ENCODE results near the gene PURA. TPM values are rescaled to one million over a fixed set of nuclear protein-coding genes. Genes with fewer than 3 reads are reported as not detected.

Gene PURA
- total RNA-seq, 1 donor, result 29.7 TPM

DNA sequence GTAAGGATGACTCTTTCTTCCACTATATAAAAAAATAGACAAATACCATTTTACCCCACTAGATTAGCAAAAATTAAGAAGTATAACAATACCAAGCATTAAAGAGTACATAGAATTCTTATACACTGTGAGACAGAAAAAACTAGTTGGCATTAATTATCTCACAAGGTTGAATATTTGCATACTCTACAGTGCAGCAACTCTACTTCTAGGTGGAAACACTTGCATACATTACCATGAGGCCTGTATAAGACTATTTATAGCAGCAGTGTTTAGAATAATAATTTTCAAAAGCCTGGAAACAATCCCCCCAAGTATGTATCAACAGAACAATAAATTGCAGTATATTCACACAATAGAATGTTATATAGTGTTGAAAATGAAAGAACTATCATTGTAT, 19.0 kb upstream of the PURA start:
- TF ChIP-seq, protein P1, sequence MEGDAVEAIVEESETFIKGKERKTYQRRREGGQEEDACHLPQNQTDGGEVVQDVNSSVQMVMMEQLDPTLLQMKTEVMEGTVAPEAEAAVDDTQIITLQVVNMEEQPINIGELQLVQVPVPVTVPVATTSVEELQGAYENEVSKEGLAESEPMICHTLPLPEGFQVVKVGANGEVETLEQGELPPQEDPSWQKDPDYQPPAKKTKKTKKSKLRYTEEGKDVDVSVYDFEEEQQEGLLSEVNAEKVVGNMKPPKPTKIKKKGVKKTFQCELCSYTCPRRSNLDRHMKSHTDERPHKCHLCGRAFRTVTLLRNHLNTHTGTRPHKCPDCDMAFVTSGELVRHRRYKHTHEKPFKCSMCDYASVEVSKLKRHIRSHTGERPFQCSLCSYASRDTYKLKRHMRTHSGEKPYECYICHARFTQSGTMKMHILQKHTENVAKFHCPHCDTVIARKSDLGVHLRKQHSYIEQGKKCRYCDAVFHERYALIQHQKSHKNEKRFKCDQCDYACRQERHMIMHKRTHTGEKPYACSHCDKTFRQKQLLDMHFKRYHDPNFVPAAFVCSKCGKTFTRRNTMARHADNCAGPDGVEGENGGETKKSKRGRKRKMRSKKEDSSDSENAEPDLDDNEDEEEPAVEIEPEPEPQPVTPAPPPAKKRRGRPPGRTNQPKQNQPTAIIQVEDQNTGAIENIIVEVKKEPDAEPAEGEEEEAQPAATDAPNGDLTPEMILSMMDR (IDR thresholded peaks at IDR 0.05; ENCODE audit: extremely low read depth, low read depth, low read length), result no peak
- Histone ChIP-seq H3K4me3 (ENCODE audit: insufficient read depth, low read length) (no peak overlapping the region), H3K27ac (ENCODE audit: low read depth, low read length) (no peak overlapping the region), H3K4me1 (ENCODE audit: insufficient read depth, low read length) (no peaks in the 10 kb centered on the region), H3K27me3 (ENCODE audit: insufficient read depth, low read length) (peaks cover 6% of the 10 kb centered on the region), H3K79me2 (ENCODE audit: insufficient read depth, low read length) (no peaks in the 10 kb centered on the region), H4K20me1 (ENCODE audit: insufficient read depth, low read length) (no peaks in the 10 kb centered on the region), H3K36me3 (ENCODE audit: insufficient read depth, low read length) (no peaks in the 10 kb centered on the region), H3K9me3 (ENCODE audit: low read depth, low read length) (peaks cover 6% of the 10 kb centered on the region), H3K4me2 (ENCODE audit: insufficient read depth, low read length) (no peak overlapping the region), H2AFZ (ENCODE audit: low read length) (no peak overlapping the region)
- no peak for DNase-seq (ENCODE audit: insufficient read length, low spot score, missing footprints)

DNA sequence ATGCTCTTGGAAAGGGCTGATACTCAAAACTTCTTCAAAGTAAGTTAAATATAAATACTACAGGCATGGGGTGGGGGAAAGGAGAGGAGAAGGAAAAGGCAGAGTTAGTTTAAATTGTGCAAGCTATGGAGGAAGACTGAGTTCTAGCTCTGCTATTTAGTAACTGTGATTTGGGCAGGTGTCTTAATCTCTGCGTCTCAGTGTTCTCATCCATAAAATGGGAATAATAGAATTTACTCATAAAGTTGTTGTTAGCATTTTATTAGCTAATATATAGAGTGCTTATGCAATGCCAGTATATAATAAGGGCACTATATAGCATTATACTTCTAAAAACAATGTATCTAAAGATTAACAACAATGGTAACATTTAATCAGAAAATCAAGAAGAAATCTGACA, 12.7 kb upstream of the PURA start:
- no peak overlapping the region for H3K4me3 ChIP-seq (ENCODE audit: insufficient read depth, low read length)
- TF ChIP-seq, protein P1 (IDR thresholded peaks at IDR 0.05; ENCODE audit: extremely low read depth, low read depth, low read length), result no peak
- no peak overlapping the region for H2AFZ ChIP-seq (ENCODE audit: low read length)
- no peak overlapping the region for H3K4me2 ChIP-seq (ENCODE audit: insufficient read depth, low read length)
- H4K20me1 ChIP-seq (ENCODE audit: insufficient read depth, low read length), result no peaks in the 10 kb centered on the region
- no peaks in the 10 kb centered on the region for H3K79me2 ChIP-seq (ENCODE audit: insufficient read depth, low read length)
- no peaks in the 10 kb centered on the region for H3K27me3 ChIP-seq (ENCODE audit: insufficient read depth, low read length)
- H3K36me3 ChIP-seq (ENCODE audit: insufficient read depth, low read length), result no peaks in the 10 kb centered on the region
- no peak for DNase-seq (ENCODE audit: insufficient read length, low spot score, missing footprints)
- H3K9me3 ChIP-seq (ENCODE audit: low read depth, low read length), result no peaks in the 10 kb centered on the region
- H3K4me1 ChIP-seq (ENCODE audit: insufficient read depth, low read length), result no peaks in the 10 kb centered on the region
- no peak overlapping the region for H3K27ac ChIP-seq (ENCODE audit: low read depth, low read length)

DNA sequence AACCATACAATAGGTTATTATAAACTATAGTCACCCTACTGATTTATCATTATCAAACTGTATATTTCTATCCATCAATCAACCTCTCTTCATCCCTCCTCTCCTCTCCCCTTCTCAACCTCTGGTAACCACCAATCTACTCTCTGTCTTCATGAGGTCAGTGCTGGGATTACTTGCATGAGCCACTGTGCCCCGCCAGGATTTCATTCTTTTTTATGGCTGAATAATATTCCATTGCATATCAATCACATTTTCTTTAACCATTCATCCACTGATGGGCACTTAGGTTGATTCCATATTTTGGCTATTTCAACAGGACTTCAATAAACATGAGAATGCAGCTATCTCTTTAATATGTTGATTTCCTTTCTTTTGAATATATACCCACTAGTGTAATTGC, 10.8 kb upstream of the PURA start:
- Histone ChIP-seq H2AFZ (ENCODE audit: low read length) (no peak overlapping the region), H3K36me3 (ENCODE audit: insufficient read depth, low read length) (no peaks in the 10 kb centered on the region), H3K9me3 (ENCODE audit: low read depth, low read length) (no peaks in the 10 kb centered on the region), H3K27me3 (ENCODE audit: insufficient read depth, low read length) (no peaks in the 10 kb centered on the region), H4K20me1 (ENCODE audit: insufficient read depth, low read length) (no peaks in the 10 kb centered on the region), H3K79me2 (ENCODE audit: insufficient read depth, low read length) (peaks cover 3% of the 10 kb centered on the region), H3K4me3 (ENCODE audit: insufficient read depth, low read length) (no peak overlapping the region), H3K4me2 (ENCODE audit: insufficient read depth, low read length) (no peak overlapping the region), H3K4me1 (ENCODE audit: insufficient read depth, low read length) (peaks cover 9% of the 10 kb centered on the region), H3K27ac (ENCODE audit: low read depth, low read length) (no peak overlapping the region)
- TF ChIP-seq, protein P1 (IDR thresholded peaks at IDR 0.05; ENCODE audit: extremely low read depth, low read depth, low read length), result no peak
- no peak for DNase-seq (ENCODE audit: insufficient read length, low spot score, missing footprints)

DNA sequence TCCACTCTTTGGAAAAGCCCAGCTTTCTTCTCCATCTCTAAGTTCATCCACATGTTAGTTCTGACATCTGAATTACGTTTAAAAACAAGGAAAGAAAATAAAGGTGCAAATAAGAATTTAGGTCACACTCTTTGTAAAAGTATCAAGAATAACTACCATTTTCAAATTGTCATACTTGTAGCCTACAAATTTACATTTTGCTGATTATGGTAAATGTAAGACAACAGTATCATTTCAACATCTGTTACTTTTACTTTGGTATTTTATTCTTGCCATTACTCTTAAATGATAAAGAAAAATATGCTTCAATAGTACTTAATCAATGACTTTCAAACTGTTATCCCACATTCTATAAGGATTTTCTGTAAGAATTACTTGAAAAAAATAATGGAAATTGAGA, 9.8 kb upstream of the PURA start:
- DNase-seq (ENCODE audit: insufficient read length, low spot score, missing footprints), result no peak

More for the DNA sequence above, 9.8 kb upstream of the PURA start:
- Histone ChIP-seq H3K79me2 (ENCODE audit: insufficient read depth, low read length) (peaks cover 12% of the 10 kb centered on the region), H3K4me3 (ENCODE audit: insufficient read depth, low read length) (no peak overlapping the region), H3K9me3 (ENCODE audit: low read depth, low read length) (no peaks in the 10 kb centered on the region), H3K4me1 (ENCODE audit: insufficient read depth, low read length) (peaks cover 12% of the 10 kb centered on the region), H3K36me3 (ENCODE audit: insufficient read depth, low read length) (no peaks in the 10 kb centered on the region), H4K20me1 (ENCODE audit: insufficient read depth, low read length) (peaks cover 8% of the 10 kb centered on the region), H3K27ac (ENCODE audit: low read depth, low read length) (no peak overlapping the region), H3K4me2 (ENCODE audit: insufficient read depth, low read length) (no peak overlapping the region), H3K27me3 (ENCODE audit: insufficient read depth, low read length) (no peaks in the 10 kb centered on the region), H2AFZ (ENCODE audit: low read length) (no peak overlapping the region)
- TF ChIP-seq, protein P1 (IDR thresholded peaks at IDR 0.05; ENCODE audit: extremely low read depth, low read depth, low read length), result no peak
